Measurements from ENCODE around the gene LEPROT.
"Not testable (repeated sequence)": the region's sequence is repeated elsewhere in the genome, so short reads cannot be mapped to it uniquely, and the experiment has no call there.

Gene LEPROT

GRCh38 chr1:65420590-65421350 is at the start of gene LEPROT, which contains the start of gene LEPR:
Gene LEPROT (plus strand): TSS chr1:65420668. CDS start chr1:65420725, 57 bp downstream.
Gene LEPR (plus strand): TSS chr1:65420668. CDS start chr1:65565566, 144,898 bp downstream.
- peaks cover under 1% of the 10 kb centered on the region; the same call in 1 of the 2 replicates for H3K36me3 ChIP-seq (ENCODE audit: control insufficient read depth, insufficient read depth, low read length)
- peak within 1 kb of the TSS; percentile 98 for H3K9ac ChIP-seq (ENCODE audit: low read length)
- peak within 1 kb of the TSS; percentile 99 for H3K4me3 ChIP-seq (ENCODE audit: low read depth, low read length)
- H3K27me3 ChIP-seq (ENCODE audit: control insufficient read depth, insufficient read depth, low read length): no peaks in the 10 kb centered on the region
- H3K4me1 ChIP-seq (ENCODE audit: control insufficient read depth, insufficient read depth, low read length): peaks cover 38% of the 10 kb centered on the region
- H3K9me3 ChIP-seq (ENCODE audit: control insufficient read depth, insufficient read depth, low read depth, low read length): no peaks in the 10 kb centered on the region
- H3K27ac ChIP-seq (ENCODE audit: low read depth, low read length): peak within 1 kb of the TSS; percentile 87

GRCh38 chr1:65371544-65371943 is 48.9 kb upstream of the LEPROT start:
- no peak overlapping the region for H3K4me3 ChIP-seq (ENCODE audit: low read depth, low read length)
- H3K4me1 ChIP-seq (ENCODE audit: control insufficient read depth, insufficient read depth, low read length): no peaks in the 10 kb centered on the region
- no peak overlapping the region for H3K9ac ChIP-seq (ENCODE audit: low read length)
- H3K27ac ChIP-seq (ENCODE audit: low read depth, low read length): no peak overlapping the region
- H3K9me3 ChIP-seq (ENCODE audit: control insufficient read depth, insufficient read depth, low read depth, low read length): no peaks in the 10 kb centered on the region
- no peaks in the 10 kb centered on the region for H3K27me3 ChIP-seq (ENCODE audit: control insufficient read depth, insufficient read depth, low read length)
- no peaks in the 10 kb centered on the region for H3K36me3 ChIP-seq (ENCODE audit: control insufficient read depth, insufficient read depth, low read length)

GRCh38 chr1:65372557-65372956 is 47.9 kb upstream of the LEPROT start:
- no peaks in the 10 kb centered on the region for H3K9me3 ChIP-seq (ENCODE audit: control insufficient read depth, insufficient read depth, low read depth, low read length)
- no peaks in the 10 kb centered on the region for H3K4me1 ChIP-seq (ENCODE audit: control insufficient read depth, insufficient read depth, low read length)
- H3K36me3 ChIP-seq (ENCODE audit: control insufficient read depth, insufficient read depth, low read length): no peaks in the 10 kb centered on the region
- no peak overlapping the region for H3K27ac ChIP-seq (ENCODE audit: low read depth, low read length)
- no peak overlapping the region for H3K4me3 ChIP-seq (ENCODE audit: low read depth, low read length)
- H3K9ac ChIP-seq (ENCODE audit: low read length): no peak overlapping the region
- H3K27me3 ChIP-seq (ENCODE audit: control insufficient read depth, insufficient read depth, low read length): no peaks in the 10 kb centered on the region

- no peaks in the 10 kb centered on the region for H3K4me1 ChIP-seq (ENCODE audit: control insufficient read depth, insufficient read depth, low read length)
- H3K9ac ChIP-seq (ENCODE audit: low read length): no peak overlapping the region
- no peaks in the 10 kb centered on the region for H3K9me3 ChIP-seq (ENCODE audit: control insufficient read depth, insufficient read depth, low read depth, low read length)
- H3K27me3 ChIP-seq (ENCODE audit: control insufficient read depth, insufficient read depth, low read length): no peaks in the 10 kb centered on the region
- no peak overlapping the region for H3K4me3 ChIP-seq (ENCODE audit: low read depth, low read length)
- H3K27ac ChIP-seq (ENCODE audit: low read depth, low read length): no peak overlapping the region
- no peaks in the 10 kb centered on the region for H3K36me3 ChIP-seq (ENCODE audit: control insufficient read depth, insufficient read depth, low read length)
These were observed 42.8 kb upstream of the LEPROT start for GRCh38 chr1:65377496-65378246.

GRCh38 chr1:65378247-65378946 is 42.1 kb upstream of the LEPROT start:
- H3K4me1 ChIP-seq (ENCODE audit: control insufficient read depth, insufficient read depth, low read length): no peaks in the 10 kb centered on the region
- no peaks in the 10 kb centered on the region for H3K27me3 ChIP-seq (ENCODE audit: control insufficient read depth, insufficient read depth, low read length)
- no peak overlapping the region for H3K4me3 ChIP-seq (ENCODE audit: low read depth, low read length)
- no peaks in the 10 kb centered on the region for H3K9me3 ChIP-seq (ENCODE audit: control insufficient read depth, insufficient read depth, low read depth, low read length)
- H3K27ac ChIP-seq (ENCODE audit: low read depth, low read length): no peak overlapping the region
- H3K9ac ChIP-seq (ENCODE audit: low read length): no peak overlapping the region
- H3K36me3 ChIP-seq (ENCODE audit: control insufficient read depth, insufficient read depth, low read length): no peaks in the 10 kb centered on the region

- H3K27me3 ChIP-seq (ENCODE audit: control insufficient read depth, insufficient read depth, low read length); H3K36me3 ChIP-seq (ENCODE audit: control insufficient read depth, insufficient read depth, low read length); H3K4me1 ChIP-seq (ENCODE audit: control insufficient read depth, insufficient read depth, low read length); H3K9ac ChIP-seq (ENCODE audit: low read length); H3K27ac ChIP-seq (ENCODE audit: low read depth, low read length); H3K4me3 ChIP-seq (ENCODE audit: low read depth, low read length): not testable (repeated sequence)
- H3K9me3 ChIP-seq (ENCODE audit: control insufficient read depth, insufficient read depth, low read depth, low read length): peaks cover 14% of the 10 kb centered on the region; the same call in 1 of the 2 replicates
These were observed 36.0 kb upstream of the LEPROT start for GRCh38 chr1:65384426-65384825.

- no peak overlapping the region for H3K9ac ChIP-seq (ENCODE audit: low read length)
These were observed 34.0 kb upstream of the LEPROT start for GRCh38 chr1:65386439-65386838.

GRCh38 chr1:65387821-65388220 is 32.6 kb upstream of the LEPROT start:
- Histone ChIP-seq H3K27ac (ENCODE audit: low read depth, low read length) (no peak overlapping the region), H3K9ac (ENCODE audit: low read length) (no peak overlapping the region), H3K36me3 (ENCODE audit: control insufficient read depth, insufficient read depth, low read length) (no peaks in the 10 kb centered on the region)

More at GRCh38 chr1:65386439-65386838, 34.0 kb upstream of the LEPROT start:
- H3K9me3 ChIP-seq (ENCODE audit: control insufficient read depth, insufficient read depth, low read depth, low read length): peaks cover 14% of the 10 kb centered on the region; the same call in 1 of the 2 replicates
- H3K36me3 ChIP-seq (ENCODE audit: control insufficient read depth, insufficient read depth, low read length): no peaks in the 10 kb centered on the region
- no peak overlapping the region for H3K4me3 ChIP-seq (ENCODE audit: low read depth, low read length)
- H3K27me3 ChIP-seq (ENCODE audit: control insufficient read depth, insufficient read depth, low read length): no peaks in the 10 kb centered on the region
- H3K27ac ChIP-seq (ENCODE audit: low read depth, low read length): no peak overlapping the region
- H3K4me1 ChIP-seq (ENCODE audit: control insufficient read depth, insufficient read depth, low read length): peaks cover 14% of the 10 kb centered on the region; the same call in 1 of the 2 replicates

GRCh38 chr1:65388908-65389695 is 31.4 kb upstream of the LEPROT start:
- H3K9me3 ChIP-seq (ENCODE audit: control insufficient read depth, insufficient read depth, low read depth, low read length): peaks cover 9% of the 10 kb centered on the region; the same call in 1 of the 2 replicates
- no peak overlapping the region for H3K27ac ChIP-seq (ENCODE audit: low read depth, low read length)
- no peaks in the 10 kb centered on the region for H3K36me3 ChIP-seq (ENCODE audit: control insufficient read depth, insufficient read depth, low read length)
- no peaks in the 10 kb centered on the region for H3K27me3 ChIP-seq (ENCODE audit: control insufficient read depth, insufficient read depth, low read length)
- peaks cover 14% of the 10 kb centered on the region; the same call in 1 of the 2 replicates for H3K4me1 ChIP-seq (ENCODE audit: control insufficient read depth, insufficient read depth, low read length)
- no peak overlapping the region for H3K9ac ChIP-seq (ENCODE audit: low read length)
- no peak overlapping the region for H3K4me3 ChIP-seq (ENCODE audit: low read depth, low read length)

More at GRCh38 chr1:65387821-65388220, 32.6 kb upstream of the LEPROT start:
- peaks cover 14% of the 10 kb centered on the region; the same call in 1 of the 2 replicates for H3K4me1 ChIP-seq (ENCODE audit: control insufficient read depth, insufficient read depth, low read length)
- H3K9me3 ChIP-seq (ENCODE audit: control insufficient read depth, insufficient read depth, low read depth, low read length): peaks cover 14% of the 10 kb centered on the region; the same call in 1 of the 2 replicates
- no peak overlapping the region for H3K4me3 ChIP-seq (ENCODE audit: low read depth, low read length)
- H3K27me3 ChIP-seq (ENCODE audit: control insufficient read depth, insufficient read depth, low read length): no peaks in the 10 kb centered on the region

GRCh38 chr1:65392497-65392896 is 28.0 kb upstream of the LEPROT start:
- Histone ChIP-seq H3K4me3 (ENCODE audit: low read depth, low read length) (no peak overlapping the region), H3K27me3 (ENCODE audit: control insufficient read depth, insufficient read depth, low read length) (no peaks in the 10 kb centered on the region), H3K27ac (ENCODE audit: low read depth, low read length) (no peak overlapping the region), H3K4me1 (ENCODE audit: control insufficient read depth, insufficient read depth, low read length) (peaks cover 24% of the 10 kb centered on the region), H3K36me3 (ENCODE audit: control insufficient read depth, insufficient read depth, low read length) (no peaks in the 10 kb centered on the region), H3K9ac (ENCODE audit: low read length) (no peak overlapping the region), H3K9me3 (ENCODE audit: control insufficient read depth, insufficient read depth, low read depth, low read length) (no peaks in the 10 kb centered on the region)

Data from HUES6 (cell line).